Spleen (tissue), 11 donors: ENCODE data around the gene ACTR1B. TPM values are rescaled to one million over a fixed set of nuclear protein-coding genes. Genes with fewer than 3 reads are reported as not detected.

ENCODE experiments used
- DNase-seq: peaks from one replicate; pipeline ENCODE4 v3.0.0-alpha.2; 2020
- H3K27ac ChIP-seq, 8 donors: fragments of 200-600 bp; sonication (generic) in 7 of 8; 1 replicate in 4 of 8; 2 replicates in 4 of 8; pipeline versions ENCODE4 v1.5.0 to v1.8.0; 2016 to 2021; ENCODE audit warnings: inconsistent platforms in 4 of 8, mild to moderate bottlenecking in 4 of 8, moderate library complexity in 1 of 8
- H3K27me3 ChIP-seq, 7 donors: fragments of 200-600 bp; sonication (generic) in 6 of 7; replicated peaks in 1 of 7; 1 replicate in 4 of 7; 2 replicates in 3 of 7; pipeline versions ENCODE4 v1.5.0 to v1.8.0; 2016 to 2021; ENCODE audit warnings: inconsistent platforms in 3 of 7, mild to moderate bottlenecking in 1 of 7
- H3K36me3 ChIP-seq, 6 donors: fragments of 200-600 bp; sonication (generic) in 5 of 6; 1 replicate in 4 of 6; 2 replicates in 2 of 6; pipeline versions ENCODE4 v1.5.0 to v1.8.0; 2016 to 2021; ENCODE audit warnings: inconsistent platforms in 2 of 6
- H3K4me1 ChIP-seq, 6 donors: fragments of 200-600 bp; sonication (generic) in 5 of 6; 1 replicate in 3 of 6; 2 replicates in 3 of 6; pipeline versions ENCODE4 v1.5.0 to v1.8.0; 2016 to 2021; ENCODE audit warnings: inconsistent platforms in 3 of 6
- H3K4me3 ChIP-seq, 8 donors: fragments of 200-600 bp; sonication (generic) in 7 of 8; 1 replicate in 4 of 8; 2 replicates in 4 of 8; pipeline versions ENCODE4 v1.5.0 to v1.8.0; 2016 to 2021; ENCODE audit warnings: inconsistent platforms in 4 of 8, mild to moderate bottlenecking in 4 of 8, moderate library complexity in 2 of 8
- H3K9me3 ChIP-seq, 8 donors: fragments of 200-600 bp; sonication (generic) in 7 of 8; 1 replicate in 4 of 8; 2 replicates in 4 of 8; pipeline versions ENCODE4 v1.5.0 to v1.8.0; 2016 to 2021; ENCODE audit warnings: inconsistent platforms in 4 of 8
- CTCF ChIP-seq, 11 experiments: fragments of 200-600 bp in 7 of 11; fragments of 450-650 bp in 4 of 11; sonication (generic) in 4 of 11; IDR thresholded peaks in 8 of 11; conservative IDR thresholded peaks in 3 of 11; 1 replicate in 7 of 11; 2 replicates in 4 of 11; pipeline versions ENCODE4 v1.4.0 to v1.8.0; 2016 to 2021; ENCODE audit warnings: antibody characterized with exemption in 11 of 11, inconsistent platforms in 4 of 11, mild to moderate bottlenecking in 1 of 11
- POLR2A ChIP-seq, 3 donors: fragments of 450-650 bp; IDR thresholded peaks; one replicate each; pipeline ENCODE4 v1.5.1; 2017; ENCODE audit warnings: antibody characterized with exemption in 3 of 3, mild to moderate bottlenecking in 1 of 3
- POLR2AphosphoS5 ChIP-seq, 3 donors: sonication (generic); formaldehyde crosslinking; IDR thresholded peaks; one replicate each; pipeline ENCODE4 v1.5.1; 2017; ENCODE audit warnings: antibody characterized with exemption in 3 of 3
- WGBS, 5 donors: extraction: QIAGEN DNeasy Blood & Tissue Kit in 3 of 5; methylation state at CpG; one replicate each; pipeline versions ENCODE4 v1.1.5 to v1.1.7; 2013 to 2018; 5-methylcytosine and 5-hydroxymethylcytosine counted together
- intact Hi-C: fragments of 100-400 bp; cut with DNase I; formaldehyde crosslinking; loops from one replicate; pipeline ENCODE4 v1.15.0; 2023; ENCODE audit warnings: low total_unique reads
- polyA plus RNA-seq, 3 donors: library from polyadenylated mRNA; stranded (reverse); fragments of 200-250 nt; gene quantifications; one replicate each; pipeline ENCODE4 v1.2.1, GENCODE V29; 2013
- total RNA-seq, 7 donors: library from RNA; depleted of rRNA in 3 of 7; stranded (reverse); fragments of >200 nt in 3 of 7; fragmentation: NEBNext Ultra II Directional in 4 of 7; extraction: Animal tissue kit (Norgen Biotek cat#: 25700) in 4 of 7; gene quantifications; one replicate each; pipeline versions ENCODE4 v1.1.0 to v1.2.1, GENCODE V29; 2016 to 2021
- donor health status: healthy with polysubstance abuse.
- donor health status: DM: no; HTN: no; CAD: no; lungs with moderate emphysema.
- donor health status: DM: no; HTN: no; CAD: no.
- donor health status: Bipolar disorder and iron deficiency.
- donor health status: healthy.
- donor health status: DM: no; HTN: no; CAD: no.
- donor health status: DM: yes; HTN: yes; CAD: no.

ACTR1B gene
- total and polyA plus RNA-seq, 10 donors: 59.7 to 101 (median 77.1) TPM

GRCh38 chr2:97697252-97698235, 33.7 kb upstream of the ACTR1B start:
- no peak for TF ChIP-seq POLR2A (IDR thresholded peaks at IDR 0.05)
- peak; percentile 91 to 98 (median 95) for TF ChIP-seq CTCF (IDR thresholded peaks at IDR 0.05 in 8 of 11, conservative IDR thresholded peaks at IDR 0.05 in 3 of 11)
- Histone ChIP-seq H3K27ac (no peak overlapping the region), H3K4me1 (peaks cover 0 to 12% (median 3%) of the 10 kb centered on the region in 6 donors), H3K36me3 (no peaks in the 10 kb centered on the region), H3K27me3 (no peaks in the 10 kb centered on the region), H3K9me3 (no peaks in the 10 kb centered on the region), H3K4me3 (no peak overlapping the region)
- DNase-seq: peak; percentile 98
- intact Hi-C loops: loop anchor here (5.0 kb wide), 1 partner anchor 105 kb away; no protein-coding TSS in a partner anchor
- 29 to 33% (median 29%) methylated on average over 14 of the region's 14 CpGs for WGBS, 5 donors

- intact Hi-C loops: loop anchor here (5.0 kb wide), 1 partner anchor 103 kb away; no protein-coding TSS in a partner anchor
- Histone ChIP-seq H3K27ac (no peak overlapping the region), H3K36me3 (no peaks in the 10 kb centered on the region), H3K9me3 (no peaks in the 10 kb centered on the region), H3K4me1 (peaks cover 0 to 12% (median 3%) of the 10 kb centered on the region in 6 donors), H3K4me3 (no peak overlapping the region), H3K27me3 (no peaks in the 10 kb centered on the region)
- TF ChIP-seq CTCF (IDR thresholded peaks at IDR 0.05 in 8 of 11, conservative IDR thresholded peaks at IDR 0.05 in 3 of 11) (no peak), POLR2AphosphoS5 (IDR thresholded peaks at IDR 0.05) (no peak), POLR2A (IDR thresholded peaks at IDR 0.05) (no peak)
- no peak for DNase-seq
- WGBS, 5 donors: 94 to 97% (median 95%) methylated on average over 5 of the region's 5 CpGs
These were observed 31.9 kb upstream of the ACTR1B start for GRCh38 chr2:97695744-97696143.

- intact Hi-C loops: no loop called here
- Histone ChIP-seq H3K36me3 (no peaks in the 10 kb centered on the region), H3K4me3 (no peak overlapping the region), H3K27me3 (no peaks in the 10 kb centered on the region), H3K9me3 (no peaks in the 10 kb centered on the region), H3K4me1 (peaks cover 0 to 7% (median 3%) of the 10 kb centered on the region in 6 donors), H3K27ac (no peak overlapping the region)
- DNase-seq: no peak
- TF ChIP-seq POLR2AphosphoS5 (IDR thresholded peaks at IDR 0.05) (no peak), POLR2A (IDR thresholded peaks at IDR 0.05) (no peak), CTCF (IDR thresholded peaks at IDR 0.05 in 8 of 11, conservative IDR thresholded peaks at IDR 0.05 in 3 of 11) (no peak)
These were observed 29.6 kb upstream of the ACTR1B start for GRCh38 chr2:97693476-97693875.

- Histone ChIP-seq H3K36me3 (no peaks in the 10 kb centered on the region), H3K27me3 (no peaks in the 10 kb centered on the region), H3K4me3 (no peak overlapping the region), H3K9me3 (no peaks in the 10 kb centered on the region), H3K4me1 (no peaks in the 10 kb centered on the region), H3K27ac (no peak overlapping the region)
- WGBS, 5 donors: 85 to 88% (median 85%) methylated on average over 5 to 6 of the region's 6 CpGs
- DNase-seq: no peak
- TF ChIP-seq CTCF (IDR thresholded peaks at IDR 0.05 in 8 of 11, conservative IDR thresholded peaks at IDR 0.05 in 3 of 11) (no peak), POLR2AphosphoS5 (IDR thresholded peaks at IDR 0.05) (no peak), POLR2A (IDR thresholded peaks at IDR 0.05) (no peak)
- intact Hi-C loops: no loop called here
These were observed 27.3 kb upstream of the ACTR1B start for GRCh38 chr2:97691166-97691565.
